Transverse colon (tissue), 4 donors: ENCODE data around the gene THBS1. TPM values are rescaled to one million over a fixed set of nuclear protein-coding genes. Genes with fewer than 3 reads are reported as not detected.
A peak's percentile ranks its signal among the peaks of the same experiment; 100 is the strongest.

Experiments
- DNase-seq: peaks from one replicate; pipeline ENCODE4 v3.0.0-alpha.2; 2019
- H3K27ac ChIP-seq, 4 donors: fragments of 200-600 bp; sonication (generic); 2 replicates each; pipeline ENCODE4 v1.5.1; 2016 to 2018; ENCODE audit warnings: inconsistent platforms in 4 of 4
- H3K27me3 ChIP-seq: fragments of 200-600 bp; sonication (generic); 2 replicates; pipeline ENCODE4 v1.5.1; 2017; ENCODE audit warnings: inconsistent platforms
- H3K36me3 ChIP-seq, 4 donors: fragments of 200-600 bp; sonication (generic); 2 replicates each; pipeline ENCODE4 v1.5.1; 2017 to 2019; ENCODE audit warnings: inconsistent platforms in 4 of 4
- H3K4me1 ChIP-seq, 4 donors: fragments of 200-600 bp; sonication (generic); 2 replicates each; pipeline ENCODE4 v1.5.1; 2017 to 2020; ENCODE audit warnings: inconsistent platforms in 4 of 4
- H3K4me3 ChIP-seq, 4 donors: fragments of 200-600 bp; sonication (generic); 1 replicate in 1 of 4; 2 replicates in 3 of 4; pipeline versions ENCODE4 v1.5.1 to v1.6.1; 2017 to 2019; ENCODE audit warnings: inconsistent platforms in 4 of 4
- H3K9me3 ChIP-seq, 2 donors: fragments of 200-600 bp; sonication (generic); 2 replicates each; pipeline ENCODE4 v1.5.1; 2017 to 2019; ENCODE audit warnings: inconsistent platforms in 2 of 2
- EP300 ChIP-seq: sonication (generic); formaldehyde crosslinking; IDR thresholded peaks from one replicate; pipeline ENCODE4 v1.6.1; 2017; ENCODE audit warnings: antibody characterized with exemption, low read depth
- POLR2A ChIP-seq: fragments of 450-650 bp; IDR thresholded peaks from one replicate; pipeline ENCODE4 v1.6.1; 2016; ENCODE audit warnings: antibody characterized with exemption, mild to moderate bottlenecking, moderate library complexity
- POLR2AphosphoS5 ChIP-seq, 3 donors: sonication (generic); formaldehyde crosslinking; IDR thresholded peaks; one replicate each; pipeline ENCODE4 v1.6.1; 2016; ENCODE audit warnings: antibody characterized with exemption in 3 of 3
- WGBS, 2 donors: methylation state at CpG; one replicate each; pipeline ENCODE4 v1.1.5; 2018; ENCODE audit warnings: low coverage in 1 of 2; 5-methylcytosine and 5-hydroxymethylcytosine counted together
- in situ Hi-C, 4 donors: fragments of 200-750 bp; cut with MboI; loops; one replicate each; pipeline versions ENCODE4 v1.15.0 to v1.15.1; 2017; ENCODE audit warnings: low sequenced_read_pairs in 3 of 4, low pct_ligation_motif_present in 1 of 4, low pct_unique_long_range_greater_than_20kb in 1 of 4
- intact Hi-C: fragments of 100-400 bp; cut with DNase I; formaldehyde crosslinking; loops from one replicate; pipeline ENCODE4 v1.15.1; 2023; ENCODE audit warnings: low total_unique reads
- total RNA-seq, 4 donors: library from RNA; depleted of rRNA; stranded (reverse); fragments of >200 nt; gene quantifications; one replicate each; pipeline ENCODE4 v1.1.0, GENCODE V29; 2016
- TF ChIP-seq, protein P1 (sequence below), 5 experiments: fragments of 200-600 bp in 3 of 5; fragments of 450-650 bp in 2 of 5; sonication (generic) in 3 of 5; IDR thresholded peaks; 1 replicate in 2 of 5; 2 replicates in 3 of 5; pipeline ENCODE4 v1.5.1; 2016 to 2017; ENCODE audit warnings: antibody characterized with exemption in 5 of 5, inconsistent platforms in 3 of 5, mild to moderate bottlenecking in 2 of 5, moderate library complexity in 1 of 5

THBS1 gene
- total RNA-seq, 4 donors from 2014 or later: 197 to 753 (median 410) TPM

DNA sequence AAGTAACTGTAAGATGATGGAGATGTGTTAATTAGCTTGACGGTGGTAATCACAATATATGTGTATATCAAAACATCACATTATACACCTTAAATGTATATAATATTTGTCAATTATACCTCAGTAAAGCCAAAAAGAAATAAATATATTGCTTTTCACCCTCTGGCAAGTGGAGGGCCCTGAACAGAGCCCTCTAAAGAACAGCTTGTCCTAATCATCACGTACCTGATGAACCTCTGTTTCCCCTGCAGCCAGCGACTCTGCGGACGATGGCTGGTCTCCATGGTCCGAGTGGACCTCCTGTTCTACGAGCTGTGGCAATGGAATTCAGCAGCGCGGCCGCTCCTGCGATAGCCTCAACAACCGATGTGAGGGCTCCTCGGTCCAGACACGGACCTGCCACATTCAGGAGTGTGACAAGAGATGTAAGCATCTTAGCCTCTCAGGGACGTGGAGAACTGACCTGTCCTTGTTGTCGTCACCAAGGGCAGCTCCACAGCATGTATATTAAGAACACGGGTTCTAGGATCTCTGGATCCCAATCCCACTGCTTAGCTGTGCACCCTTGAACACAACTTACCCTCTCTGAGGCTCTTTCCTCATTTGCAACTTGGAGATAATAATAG is 6.3 kb downstream of the THBS1 start:
- Histone ChIP-seq H3K4me3 (no peak overlapping the region), H3K27me3 (no peaks in the 10 kb centered on the region), H3K36me3 (peaks cover 0 to 74% (median 27%) of the 10 kb centered on the region in 4 donors), H3K9me3 (no peaks in the 10 kb centered on the region), H3K4me1 (peaks cover 16 to 69% (median 47%) of the 10 kb centered on the region in 4 donors), H3K27ac (peak overlapping the region; percentile 86 to 97 (median 95))
- 81 to 95% methylated on average over 2 to 17 of the region's 17 CpGs for WGBS, 2 donors
- intact Hi-C loops: no loop called here
- TF ChIP-seq POLR2AphosphoS5 (IDR thresholded peaks at IDR 0.05): peak in 2 of 3 donors; percentile 28 to 45
- TF ChIP-seq, protein P1, sequence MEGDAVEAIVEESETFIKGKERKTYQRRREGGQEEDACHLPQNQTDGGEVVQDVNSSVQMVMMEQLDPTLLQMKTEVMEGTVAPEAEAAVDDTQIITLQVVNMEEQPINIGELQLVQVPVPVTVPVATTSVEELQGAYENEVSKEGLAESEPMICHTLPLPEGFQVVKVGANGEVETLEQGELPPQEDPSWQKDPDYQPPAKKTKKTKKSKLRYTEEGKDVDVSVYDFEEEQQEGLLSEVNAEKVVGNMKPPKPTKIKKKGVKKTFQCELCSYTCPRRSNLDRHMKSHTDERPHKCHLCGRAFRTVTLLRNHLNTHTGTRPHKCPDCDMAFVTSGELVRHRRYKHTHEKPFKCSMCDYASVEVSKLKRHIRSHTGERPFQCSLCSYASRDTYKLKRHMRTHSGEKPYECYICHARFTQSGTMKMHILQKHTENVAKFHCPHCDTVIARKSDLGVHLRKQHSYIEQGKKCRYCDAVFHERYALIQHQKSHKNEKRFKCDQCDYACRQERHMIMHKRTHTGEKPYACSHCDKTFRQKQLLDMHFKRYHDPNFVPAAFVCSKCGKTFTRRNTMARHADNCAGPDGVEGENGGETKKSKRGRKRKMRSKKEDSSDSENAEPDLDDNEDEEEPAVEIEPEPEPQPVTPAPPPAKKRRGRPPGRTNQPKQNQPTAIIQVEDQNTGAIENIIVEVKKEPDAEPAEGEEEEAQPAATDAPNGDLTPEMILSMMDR (IDR thresholded peaks at IDR 0.05): no peak
- in situ Hi-C loops: loop anchor here (10.0 to 25.0 kb wide), 6 partner anchors 175 to 882 kb away; no protein-coding TSS in a partner anchor
- DNase-seq: peak; percentile 29

DNA sequence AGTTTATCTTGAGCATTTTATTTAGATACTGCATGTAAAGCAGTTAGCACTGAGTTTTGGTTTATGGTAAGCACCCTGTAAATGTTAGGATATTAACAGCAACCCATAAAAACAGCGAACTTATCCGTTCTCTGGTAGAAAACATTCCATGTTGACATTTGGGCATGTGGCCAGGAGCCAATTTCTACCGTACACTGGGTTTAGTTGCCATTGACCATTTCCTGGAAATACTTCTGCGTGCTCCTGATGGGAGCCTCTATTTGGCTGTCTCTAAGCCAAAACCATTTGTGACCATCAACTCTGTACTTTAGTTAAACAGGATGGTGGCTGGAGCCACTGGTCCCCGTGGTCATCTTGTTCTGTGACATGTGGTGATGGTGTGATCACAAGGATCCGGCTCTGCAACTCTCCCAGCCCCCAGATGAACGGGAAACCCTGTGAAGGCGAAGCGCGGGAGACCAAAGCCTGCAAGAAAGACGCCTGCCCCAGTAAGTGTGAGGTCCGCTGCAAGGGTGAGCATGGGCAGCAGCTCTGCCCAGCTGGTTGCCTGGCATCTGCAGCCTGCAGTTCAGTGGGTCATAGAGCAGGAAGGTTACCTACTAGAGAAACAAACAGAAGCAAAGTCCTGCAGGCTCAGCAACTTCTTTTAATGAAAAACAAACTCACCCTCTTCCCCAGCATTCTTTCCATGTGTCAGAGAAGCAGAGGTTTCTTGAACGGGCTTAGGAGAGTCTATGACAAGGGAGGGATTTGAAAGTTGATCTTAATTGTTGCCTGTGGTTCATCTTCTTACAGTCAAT is 7.1 kb downstream of the THBS1 start:
- H3K4me3 ChIP-seq: no peak overlapping the region
- H3K36me3 ChIP-seq: peaks cover 0 to 70% (median 31%) of the 10 kb centered on the region in 4 donors
- in situ Hi-C loops: loop anchor here (10.0 to 25.0 kb wide), 6 partner anchors 174 to 883 kb away; no protein-coding TSS in a partner anchor
- peak in 2 of 3 donors; percentile 24 to 29 for TF ChIP-seq POLR2AphosphoS5 (IDR thresholded peaks at IDR 0.05)
- no peak for TF ChIP-seq POLR2A
- no peaks in the 10 kb centered on the region for H3K9me3 ChIP-seq
- peak overlapping the region; percentile 86 to 97 (median 95) for H3K27ac ChIP-seq
- WGBS, 2 donors: 48 to 49% methylated on average over 5 to 10 of the region's 13 CpGs
- peaks cover 16 to 62% (median 41%) of the 10 kb centered on the region in 4 donors for H3K4me1 ChIP-seq
- DNase-seq: peak; percentile 44
- H3K27me3 ChIP-seq: no peaks in the 10 kb centered on the region
- intact Hi-C loops: no loop called here

DNA sequence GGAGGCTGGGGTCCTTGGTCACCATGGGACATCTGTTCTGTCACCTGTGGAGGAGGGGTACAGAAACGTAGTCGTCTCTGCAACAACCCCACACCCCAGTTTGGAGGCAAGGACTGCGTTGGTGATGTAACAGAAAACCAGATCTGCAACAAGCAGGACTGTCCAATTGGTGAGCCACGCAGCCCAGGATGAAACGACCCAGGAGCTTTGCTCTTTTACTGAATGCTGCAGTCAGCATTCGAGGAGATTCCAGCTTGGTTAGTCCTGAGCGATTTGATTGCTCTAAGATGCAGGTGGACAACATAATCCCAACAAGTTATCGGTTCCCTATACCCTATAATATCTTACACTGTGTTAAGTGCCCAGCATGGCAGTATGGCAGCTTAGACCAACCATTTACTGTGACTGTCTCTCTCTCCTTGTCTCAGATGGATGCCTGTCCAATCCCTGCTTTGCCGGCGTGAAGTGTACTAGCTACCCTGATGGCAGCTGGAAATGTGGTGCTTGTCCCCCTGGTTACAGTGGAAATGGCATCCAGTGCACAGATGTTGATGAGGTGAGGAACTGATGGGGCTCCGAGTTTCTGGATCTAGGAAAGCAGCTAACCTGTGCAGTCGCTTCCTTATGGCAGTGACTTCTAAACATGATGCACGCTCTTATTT is 7.8 kb downstream of the THBS1 start:
- DNase-seq: no peak
- H3K4me3 ChIP-seq: no peak overlapping the region
- peaks cover 0 to 73% (median 35%) of the 10 kb centered on the region in 4 donors for H3K36me3 ChIP-seq
- H3K9me3 ChIP-seq: no peaks in the 10 kb centered on the region
- peak overlapping the region; percentile 86 to 97 (median 95) for H3K27ac ChIP-seq
- no peaks in the 10 kb centered on the region for H3K27me3 ChIP-seq
- intact Hi-C loops (no loop called here), in situ Hi-C loops (loop anchor here (10.0 to 25.0 kb wide), 6 partner anchors 174 to 884 kb away; no protein-coding TSS in a partner anchor)
- peak; percentile 7 to 49 (median 15) for TF ChIP-seq POLR2AphosphoS5 (IDR thresholded peaks at IDR 0.05)
- TF ChIP-seq, protein P1 (IDR thresholded peaks at IDR 0.05): no peak
- peaks cover 16 to 61% (median 39%) of the 10 kb centered on the region in 4 donors for H3K4me1 ChIP-seq
- WGBS, 2 donors: 85% methylated on average over 13 of the region's 13 CpGs; no CpG with 5 or more reads in 1 of the 2 donors

DNA sequence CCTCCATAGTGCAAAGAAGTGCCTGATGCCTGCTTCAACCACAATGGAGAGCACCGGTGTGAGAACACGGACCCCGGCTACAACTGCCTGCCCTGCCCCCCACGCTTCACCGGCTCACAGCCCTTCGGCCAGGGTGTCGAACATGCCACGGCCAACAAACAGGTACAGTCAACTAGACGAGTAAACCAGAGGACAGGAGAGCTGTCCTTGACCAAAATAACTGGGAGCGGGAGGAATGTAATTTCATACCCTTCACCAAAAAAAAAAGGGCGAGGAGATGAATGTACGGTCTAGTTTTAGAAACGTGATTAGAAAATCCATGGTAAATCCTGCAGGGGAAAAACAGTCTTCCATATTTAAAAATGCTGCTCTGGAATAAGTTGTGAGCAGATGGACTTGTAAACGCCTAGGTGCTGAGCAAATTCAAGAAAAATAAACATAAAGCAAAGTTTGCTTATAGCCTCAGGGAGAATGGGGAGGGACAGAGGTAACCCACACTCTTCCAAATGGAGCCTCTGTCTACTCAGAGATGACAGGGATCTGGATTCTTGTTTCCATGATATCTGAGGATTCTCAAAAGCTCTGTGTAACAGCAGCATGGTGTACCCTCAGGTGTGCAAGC is 8.4 kb downstream of the THBS1 start:
- Histone ChIP-seq H3K4me1 (peaks cover 16 to 61% (median 37%) of the 10 kb centered on the region in 4 donors), H3K4me3 (no peak overlapping the region), H3K27me3 (no peaks in the 10 kb centered on the region), H3K9me3 (no peaks in the 10 kb centered on the region), H3K36me3 (peaks cover 0 to 71% (median 35%) of the 10 kb centered on the region in 4 donors), H3K27ac (peak overlapping the region in 2 of 4 donors; percentile 96 to 97)
- in situ Hi-C loops: loop anchor here (10.0 to 25.0 kb wide), 6 partner anchors 173 to 885 kb away; no protein-coding TSS in a partner anchor
- intact Hi-C loops: no loop called here
- WGBS, 2 donors: 72 to 85% methylated on average over 5 to 14 of the region's 14 CpGs
- TF ChIP-seq, protein P1 (IDR thresholded peaks at IDR 0.05): no peak
- no peak for TF ChIP-seq EP300
- no peak for TF ChIP-seq POLR2AphosphoS5 (IDR thresholded peaks at IDR 0.05)
- TF ChIP-seq POLR2A: no peak
- no peak for DNase-seq
